Mesendoderm (in vitro differentiated cells): Measurements from ENCODE around the gene OTUD3.
A peak's percentile ranks its signal among the peaks of the same experiment; 100 is the strongest.
"Not testable (repeated sequence)": the region's sequence is repeated elsewhere in the genome, so short reads cannot be mapped to it uniquely, and the experiment has no call there.

Experiments used
- DNase-seq: peaks from one replicate; pipeline ENCODE4 v3.0.0; 2013
- H2AK5ac ChIP-seq: 2 replicates; pipeline ENCODE4 v1.6.1; 2013; ENCODE audit warnings: low read length, inconsistent platforms
- H2BK120ac ChIP-seq: 2 replicates; pipeline ENCODE4 v1.6.1; 2013; ENCODE audit warnings: low read depth, mild to moderate bottlenecking, low read length, moderate library complexity, mixed read lengths
- H2BK15ac ChIP-seq: replicated peaks from 2 replicates; pipeline ENCODE4 v1.6.1; 2013; ENCODE audit warnings: low read depth, mild to moderate bottlenecking, moderate library complexity
- H2BK5ac ChIP-seq: 2 replicates; pipeline ENCODE4 v1.6.1; 2013; ENCODE audit warnings: low read length, inconsistent platforms
- H3K18ac ChIP-seq: 2 replicates; pipeline ENCODE4 v1.6.1; 2013; ENCODE audit warnings: mild to moderate bottlenecking, low read length, mixed read lengths
- H3K23ac ChIP-seq: one replicate; pipeline ENCODE4 v1.6.1; 2013; ENCODE audit warnings: low read length
- H3K27ac ChIP-seq: 2 replicates; pipeline ENCODE4 v1.5.1; 2013; ENCODE audit warnings: low read depth, mild to moderate bottlenecking, inconsistent platforms, low read length, moderate library complexity
- H3K27me3 ChIP-seq: 2 replicates; pipeline ENCODE4 v1.6.1; 2013; ENCODE audit warnings: low read length, control low read depth, mild to moderate bottlenecking, inconsistent platforms; ENCODE audit not compliant: insufficient read depth, poor library complexity
- H3K36me3 ChIP-seq: 2 replicates; pipeline ENCODE4 v1.6.1; 2013; ENCODE audit warnings: low read length, inconsistent platforms; ENCODE audit not compliant: control insufficient read depth, insufficient read depth
- H3K4ac ChIP-seq: one replicate; pipeline ENCODE4 v1.6.1; 2013; ENCODE audit warnings: low read depth, mild to moderate bottlenecking, low read length, moderate library complexity
- H3K4me1 ChIP-seq: 2 replicates; pipeline ENCODE4 v1.6.1; 2013; ENCODE audit warnings: low read depth, low read length, inconsistent platforms; ENCODE audit not compliant: control insufficient read depth
- H3K4me2 ChIP-seq: 2 replicates; pipeline ENCODE4 v1.6.1; 2013; ENCODE audit warnings: low read length
- H3K4me3 ChIP-seq: 2 replicates; pipeline ENCODE4 v1.5.1; 2013; ENCODE audit warnings: mild to moderate bottlenecking, low read length
- H3K56ac ChIP-seq: one replicate; pipeline ENCODE4 v1.6.1; 2013; ENCODE audit warnings: low read length
- H3K79me1 ChIP-seq: 2 replicates; pipeline ENCODE4 v1.6.1; 2013; ENCODE audit warnings: low read length, inconsistent platforms
- H3K79me2 ChIP-seq: 2 replicates; pipeline ENCODE4 v1.6.1; 2013; ENCODE audit warnings: mild to moderate bottlenecking, low read length; ENCODE audit not compliant: control insufficient read depth, insufficient read depth
- H3K9ac ChIP-seq: 2 replicates; pipeline ENCODE4 v1.6.1; 2013; ENCODE audit warnings: low read length, inconsistent platforms
- H4K5ac ChIP-seq: one replicate; pipeline ENCODE4 v1.6.1; 2013; ENCODE audit warnings: low read length
- H4K8ac ChIP-seq: one replicate; pipeline ENCODE4 v1.6.1; 2013; ENCODE audit warnings: low read depth, mild to moderate bottlenecking, control low read depth, low read length, moderate library complexity
- whole genome bisulfite sequencing: extraction: QIAGEN DNeasy Blood & Tissue Kit; methylation state at CpG from one replicate; pipeline ENCODE4 v1.1.7; 2013; ENCODE audit warnings: low lambda C conversion rate, missing lambda C conversion rate; ENCODE audit not compliant: insufficient coverage; ENCODE audit errors: extremely low coverage; 5-methylcytosine and 5-hydroxymethylcytosine counted together

The OTUD3 gene

GRCh38 chr1:19862944-19863343, 19.3 kb upstream of the OTUD3 start:
- Histone ChIP-seq H2BK120ac (no peak overlapping the region), H3K9ac (no peak overlapping the region), H3K79me2 (no peaks in the 10 kb centered on the region), H3K36me3 (no peaks in the 10 kb centered on the region), H3K27me3 (no peaks in the 10 kb centered on the region), H3K18ac (no peak overlapping the region), H4K8ac (no peak overlapping the region), H2BK5ac (no peak overlapping the region), H3K4ac (no peak overlapping the region), H4K5ac (no peak overlapping the region), H3K4me3 (no peak overlapping the region), H3K56ac (no peak overlapping the region), H3K4me2 (no peak overlapping the region), H3K79me1 (no peaks in the 10 kb centered on the region), H2AK5ac (no peak overlapping the region), H3K23ac (no peak overlapping the region), H2BK15ac (no peak overlapping the region), H3K4me1 (no peaks in the 10 kb centered on the region), H3K27ac (no peak overlapping the region)
- no CpG with 5 or more reads among the region's 3 CpGs for WGBS
- DNase-seq = no peak

- Histone ChIP-seq H3K79me1 (no peaks in the 10 kb centered on the region), H3K79me2 (no peaks in the 10 kb centered on the region), H2BK15ac (no peak overlapping the region), H3K4ac (no peak overlapping the region), H4K5ac (no peak overlapping the region), H2BK5ac (no peak overlapping the region), H4K8ac (no peak overlapping the region), H2AK5ac (no peak overlapping the region), H3K23ac (no peak overlapping the region), H3K36me3 (no peaks in the 10 kb centered on the region), H2BK120ac (no peak overlapping the region), H3K4me3 (no peak overlapping the region), H3K4me2 (no peak overlapping the region), H3K9ac (no peak overlapping the region), H3K4me1 (no peaks in the 10 kb centered on the region), H3K27ac (no peak overlapping the region), H3K27me3 (no peaks in the 10 kb centered on the region), H3K18ac (no peak overlapping the region), H3K56ac (no peak overlapping the region)
- DNase-seq = no peak
- no CpG with 5 or more reads among the region's 1 CpG for WGBS
Observed at GRCh38 chr1:19864570-19865160, 17.5 kb upstream of the OTUD3 start.

- no peak overlapping the region for H4K5ac ChIP-seq
- DNase-seq = no peak
- no peak overlapping the region for H2BK120ac ChIP-seq
- H3K4me2 ChIP-seq = no peak overlapping the region
- WGBS = no CpG with 5 or more reads among the region's 1 CpG
- H2BK15ac ChIP-seq = no peak overlapping the region
- no peaks in the 10 kb centered on the region for H3K79me1 ChIP-seq
- H3K4me3 ChIP-seq = no peak overlapping the region
- H4K8ac ChIP-seq = no peak overlapping the region
- no peak overlapping the region for H3K23ac ChIP-seq
- no peaks in the 10 kb centered on the region for H3K4me1 ChIP-seq
- H3K18ac ChIP-seq = no peak overlapping the region
- H3K36me3 ChIP-seq = no peaks in the 10 kb centered on the region
- H3K79me2 ChIP-seq = no peaks in the 10 kb centered on the region
- H2AK5ac ChIP-seq = no peak overlapping the region
- H2BK5ac ChIP-seq = no peak overlapping the region
- no peak overlapping the region for H3K27ac ChIP-seq
- no peak overlapping the region for H3K4ac ChIP-seq
- no peaks in the 10 kb centered on the region for H3K27me3 ChIP-seq
- H3K9ac ChIP-seq = no peak overlapping the region
- H3K56ac ChIP-seq = no peak overlapping the region
Observed at GRCh38 chr1:19866029-19866428, 16.2 kb upstream of the OTUD3 start.

- Histone ChIP-seq H3K79me1 (no peaks in the 10 kb centered on the region), H3K27me3 (no peaks in the 10 kb centered on the region), H2BK120ac (no peak overlapping the region), H3K4me3 (no peak overlapping the region), H3K36me3 (no peaks in the 10 kb centered on the region), H2AK5ac (no peak overlapping the region), H3K56ac (no peak overlapping the region), H4K5ac (no peak overlapping the region), H3K79me2 (no peaks in the 10 kb centered on the region), H3K4me1 (no peaks in the 10 kb centered on the region), H3K4ac (no peak overlapping the region), H3K4me2 (no peak overlapping the region), H3K23ac (no peak overlapping the region), H2BK15ac (no peak overlapping the region), H3K27ac (no peak overlapping the region), H3K9ac (no peak overlapping the region), H4K8ac (no peak overlapping the region), H3K18ac (no peak overlapping the region), H2BK5ac (no peak overlapping the region)
- no CpG with 5 or more reads among the region's 1 CpG for WGBS
- DNase-seq = peak; percentile 50
Observed at GRCh38 chr1:19866758-19867157, 15.4 kb upstream of the OTUD3 start.

- not testable (repeated sequence) for H2BK5ac ChIP-seq, H3K4me2 ChIP-seq, H4K5ac ChIP-seq, H3K18ac ChIP-seq, H3K27ac ChIP-seq, H2BK120ac ChIP-seq, H3K27me3 ChIP-seq, H3K4ac ChIP-seq, H4K8ac ChIP-seq, H3K23ac ChIP-seq, H3K79me1 ChIP-seq, H3K36me3 ChIP-seq, H3K4me1 ChIP-seq, H3K79me2 ChIP-seq, H2AK5ac ChIP-seq, H3K9ac ChIP-seq, H3K4me3 ChIP-seq, H3K56ac ChIP-seq, DNase-seq, H2BK15ac ChIP-seq
- no CpG with 5 or more reads among the region's 4 CpGs for WGBS
Observed at GRCh38 chr1:19868575-19868974, 13.6 kb upstream of the OTUD3 start.

- H2AK5ac ChIP-seq = not testable (repeated sequence)
Observed at GRCh38 chr1:19869453-19869852, 12.7 kb upstream of the OTUD3 start.

More at GRCh38 chr1:19869453-19869852, 12.7 kb upstream of the OTUD3 start:
- not testable (repeated sequence) for H3K79me1 ChIP-seq, H4K8ac ChIP-seq, H3K18ac ChIP-seq, H2BK120ac ChIP-seq, H2BK5ac ChIP-seq, H3K27me3 ChIP-seq, H3K9ac ChIP-seq, H3K4me3 ChIP-seq, H3K56ac ChIP-seq, DNase-seq, H3K79me2 ChIP-seq, H3K27ac ChIP-seq, H3K23ac ChIP-seq, H3K36me3 ChIP-seq, H2BK15ac ChIP-seq, H3K4ac ChIP-seq, H3K4me2 ChIP-seq, H4K5ac ChIP-seq, H3K4me1 ChIP-seq
- WGBS = no CpG with 5 or more reads among the region's 2 CpGs
